ENCODE measurements around the gene ETS1.

- TF ChIP-seq CTCF (IDR thresholded peaks at IDR 0.05) (no peak), POLR2AphosphoS5 (IDR thresholded peaks at IDR 0.05) (no peak), POLR2A (IDR thresholded peaks at IDR 0.05; ENCODE audit: low read depth) (no peak), EP300 (IDR thresholded peaks at IDR 0.05) (no peak)
These were observed 71.3 kb downstream of the ETS1 start for GRCh38 chr11:128515826-128516778.
